Ecto neural progenitor cell (in vitro differentiated cells): ENCODE data around the gene PHAF1.
A peak's percentile ranks its signal among the peaks of the same experiment; 100 is the strongest.

Experiments
- DNase-seq: peaks from one replicate; pipeline ENCODE4 v3.0.0-alpha.2; 2018; ENCODE audit warnings: low spot score

Gene PHAF1

DNA sequence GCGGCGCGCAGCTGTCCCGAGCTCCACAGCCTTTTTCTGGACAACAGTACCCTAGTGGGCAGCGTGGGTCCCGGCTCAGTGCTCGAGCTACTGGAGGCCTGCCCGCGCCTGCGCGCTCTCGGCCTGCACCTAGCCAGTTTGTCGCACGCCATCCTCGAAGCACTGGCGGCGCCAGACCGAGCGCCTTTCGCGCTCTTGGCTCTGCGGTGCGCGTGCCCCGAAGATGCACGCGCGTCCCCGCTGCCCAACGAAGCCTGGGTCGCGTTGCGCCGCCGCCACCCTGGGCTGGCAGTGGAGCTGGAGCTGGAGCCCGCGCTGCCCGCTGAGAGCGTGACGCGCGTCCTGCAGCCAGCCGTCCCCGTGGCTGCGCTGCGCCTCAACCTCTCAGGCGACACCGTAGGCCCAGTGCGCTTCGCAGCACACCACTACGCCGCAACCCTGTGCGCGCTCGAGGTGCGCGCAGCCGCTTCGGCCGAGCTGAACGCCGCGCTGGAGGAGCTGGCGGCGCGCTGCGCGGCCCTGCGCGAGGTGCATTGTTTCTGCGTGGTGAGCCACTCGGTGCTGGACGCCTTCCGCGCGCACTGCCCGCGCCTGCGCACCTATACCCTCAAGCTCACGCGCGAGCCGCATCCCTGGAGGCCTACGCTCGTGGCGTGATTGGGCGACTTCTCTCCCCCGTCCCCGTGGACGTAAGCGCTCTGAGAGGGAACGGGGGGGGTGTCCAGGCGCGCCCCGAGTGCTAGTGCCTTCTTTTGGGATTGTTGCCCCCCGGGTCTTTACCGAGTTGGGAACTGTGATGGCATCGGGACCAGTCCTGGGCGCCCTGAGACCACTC is 53.6 kb downstream of the PHAF1 start:
- DNase-seq = peak; percentile 72

GRCh38 chr16:67163999-67164558 is 54.3 kb downstream of the PHAF1 start:
- no peak for DNase-seq

- DNase-seq = peak; percentile 61
Measured at GRCh38 chr16:67164599-67165061, 54.9 kb downstream of the PHAF1 start, which contains the start of gene HSF4. Gene HSF4, plus strand, starts transcription at chr16:67164745. Its CDS starts 67 bp downstream, at chr16:67164812.

DNA sequence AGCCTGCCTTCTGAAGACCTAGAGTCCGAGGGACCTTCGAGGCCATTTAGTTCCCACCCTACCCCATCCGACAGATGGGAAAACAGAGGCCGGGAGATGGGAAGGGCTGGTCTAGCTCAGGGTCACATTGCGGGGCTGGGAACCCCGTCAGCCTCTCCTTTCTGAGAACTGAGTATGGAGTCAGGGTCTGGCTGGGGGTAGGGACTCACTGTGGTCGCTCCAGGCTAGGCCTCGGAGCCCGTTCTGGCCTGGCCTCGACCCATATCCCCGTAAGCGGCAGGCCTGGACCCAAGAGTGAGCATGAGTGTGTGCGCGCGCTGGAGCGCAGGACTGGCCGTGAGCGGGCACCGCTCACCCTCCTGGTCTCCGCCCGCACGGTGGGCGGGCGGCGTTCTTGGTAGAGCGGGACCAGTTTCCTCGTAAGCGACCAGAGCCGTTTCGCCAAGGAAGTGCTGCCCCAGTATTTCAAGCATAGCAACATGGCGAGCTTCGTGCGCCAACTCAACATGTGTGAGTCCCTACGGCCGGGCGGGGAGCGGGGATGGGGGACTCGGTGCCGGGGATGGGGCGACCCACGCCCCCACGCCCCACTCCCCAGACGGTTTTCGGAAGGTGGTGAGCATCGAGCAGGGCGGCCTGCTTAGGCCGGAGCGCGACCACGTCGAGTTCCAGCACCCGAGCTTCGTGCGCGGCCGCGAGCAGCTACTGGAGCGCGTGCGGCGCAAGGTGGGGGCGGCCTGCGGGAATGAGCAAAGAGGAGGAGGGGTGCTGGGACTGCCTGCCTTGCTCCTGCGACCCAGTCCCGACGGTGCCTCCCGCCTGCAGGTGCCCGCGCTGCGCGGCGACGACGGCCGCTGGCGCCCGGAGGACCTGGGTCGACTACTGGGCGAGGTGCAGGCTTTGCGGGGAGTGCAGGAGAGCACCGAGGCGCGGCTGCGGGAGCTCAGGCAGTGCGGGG is 55.7 kb downstream of the PHAF1 start:
- peak; percentile 60 for DNase-seq

DNA sequence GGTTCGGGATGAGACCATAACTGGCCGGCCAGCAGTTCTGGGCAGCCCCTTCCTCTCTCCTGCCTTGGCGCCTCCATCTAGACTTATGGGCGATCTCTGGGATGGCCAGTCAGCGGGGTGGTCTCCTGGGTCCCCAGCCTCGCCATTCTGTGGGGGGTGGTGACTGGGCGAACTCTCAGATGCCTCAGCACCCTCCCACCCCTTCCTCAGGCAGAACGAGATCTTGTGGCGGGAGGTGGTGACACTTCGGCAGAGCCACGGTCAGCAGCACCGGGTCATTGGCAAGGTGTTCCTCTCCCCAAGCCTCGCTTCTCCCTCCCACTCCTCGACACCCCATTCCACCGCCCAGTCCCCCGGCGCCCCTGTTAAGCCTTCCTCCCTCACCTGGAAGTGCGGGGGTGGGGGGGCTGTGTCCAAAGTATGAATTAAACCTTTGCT is 56.4 kb downstream of the PHAF1 start:
- peak; percentile 48 for DNase-seq

- DNase-seq = no peak
Measured at GRCh38 chr16:67166598-67167168, 56.9 kb downstream of the PHAF1 start.

DNA sequence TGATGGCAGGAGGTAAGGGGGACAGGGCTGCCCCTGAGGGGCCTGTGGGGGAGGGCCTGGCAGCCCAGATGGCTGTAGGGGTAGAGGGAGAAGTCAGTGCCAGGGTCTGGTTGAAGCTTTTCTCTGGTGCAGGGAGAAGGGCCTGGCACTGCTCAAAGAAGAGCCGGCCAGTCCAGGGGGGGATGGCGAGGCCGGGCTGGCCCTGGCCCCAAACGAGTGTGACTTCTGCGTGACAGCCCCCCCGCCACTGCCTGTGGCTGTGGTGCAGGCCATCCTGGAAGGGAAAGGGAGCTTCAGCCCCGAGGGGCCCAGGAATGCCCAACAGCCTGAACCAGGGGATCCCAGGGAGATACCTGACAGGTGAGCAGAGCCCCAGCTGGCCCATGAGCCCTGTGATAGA is 57.8 kb downstream of the PHAF1 start:
- DNase-seq = no peak

DNA sequence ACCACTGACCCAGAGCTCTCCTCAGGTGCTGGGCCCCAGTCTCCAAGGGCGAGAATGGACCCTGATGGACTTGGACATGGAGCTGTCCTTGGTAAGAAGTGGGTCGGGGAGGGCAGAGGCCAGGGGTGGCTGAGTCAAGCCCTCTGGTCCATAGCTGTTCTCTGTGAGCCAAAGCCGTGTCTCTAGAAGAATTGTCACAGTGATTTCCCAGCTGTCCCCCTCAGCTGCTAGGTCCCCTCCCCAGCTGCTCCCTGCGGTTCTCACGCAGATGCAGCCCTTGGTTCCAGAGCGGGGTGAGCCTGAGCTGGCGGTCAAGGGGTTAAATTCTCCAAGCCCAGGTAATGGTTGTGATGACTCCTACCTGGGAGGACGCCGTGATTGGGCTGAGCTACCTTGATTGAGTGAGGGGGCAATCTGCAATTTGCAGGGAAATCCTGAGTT is 59.3 kb downstream of the PHAF1 start:
- DNase-seq = no peak

DNA sequence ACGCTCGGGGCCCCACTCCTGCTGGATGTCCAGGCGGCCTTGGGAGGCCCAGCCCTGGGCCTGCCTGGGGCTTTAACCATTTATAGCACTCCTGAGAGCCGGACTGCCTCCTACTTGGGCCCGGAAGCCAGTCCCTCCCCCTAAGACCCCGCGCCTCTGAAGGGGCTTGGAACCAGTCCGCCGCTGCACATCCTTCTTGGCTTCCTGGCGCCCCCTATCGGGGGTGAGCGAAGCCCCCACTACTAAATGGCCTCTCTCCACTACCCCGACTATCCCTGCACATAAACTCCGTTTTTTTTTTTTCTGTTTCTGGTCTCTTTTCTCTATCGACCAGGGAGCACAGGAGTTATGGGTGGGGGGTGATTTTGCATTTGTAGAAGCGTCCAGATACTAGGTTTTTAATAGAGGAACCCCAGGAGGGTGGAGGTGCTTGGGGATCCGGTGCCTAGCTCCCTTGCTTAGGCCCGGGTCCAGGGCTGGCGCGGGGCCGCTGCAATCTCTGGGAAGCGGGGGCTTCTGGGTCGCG is 60.0 kb downstream of the PHAF1 start:
- DNase-seq = peak; percentile 88

- DNase-seq = peak; percentile 90
Measured at GRCh38 chr16:67170168-67170948, 60.6 kb downstream of the PHAF1 start, which contains the start of gene NOL3. Gene NOL3, plus strand, starts transcription at chr16:67170538.

DNA sequence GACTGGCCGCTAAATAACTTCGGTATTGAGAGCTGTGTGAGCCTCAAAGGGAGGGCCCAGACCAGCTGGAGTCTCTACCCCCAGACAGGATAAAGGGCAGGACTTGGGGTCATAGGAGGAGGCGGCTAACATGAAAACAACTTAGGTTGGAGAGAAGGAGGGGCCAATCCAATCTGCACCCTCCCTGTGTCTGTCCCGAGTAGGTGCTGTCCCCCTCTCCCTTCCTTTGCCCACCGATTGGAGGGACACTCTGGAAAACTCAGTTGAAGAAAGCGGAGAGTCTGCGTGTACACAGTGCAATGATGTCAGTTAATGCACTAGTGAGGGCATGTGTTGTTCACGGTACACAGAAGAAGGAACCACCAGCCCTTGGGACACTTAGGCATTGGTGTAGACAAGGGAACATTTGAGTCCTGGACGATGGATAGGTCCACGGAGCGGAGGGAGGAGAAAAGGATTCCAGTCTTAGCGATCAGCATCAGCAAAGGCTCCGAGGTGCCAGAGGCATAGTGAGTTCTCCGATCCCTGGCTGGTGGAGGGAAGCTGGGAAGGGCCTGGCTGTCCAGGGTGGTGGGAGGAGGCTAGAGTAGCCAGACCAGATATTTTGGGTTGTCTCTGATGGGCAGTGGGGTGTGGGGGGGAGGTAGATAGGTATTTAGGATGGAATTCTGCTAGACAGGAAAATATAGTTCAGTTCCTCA is 61.4 kb downstream of the PHAF1 start:
- DNase-seq = no peak

DNA sequence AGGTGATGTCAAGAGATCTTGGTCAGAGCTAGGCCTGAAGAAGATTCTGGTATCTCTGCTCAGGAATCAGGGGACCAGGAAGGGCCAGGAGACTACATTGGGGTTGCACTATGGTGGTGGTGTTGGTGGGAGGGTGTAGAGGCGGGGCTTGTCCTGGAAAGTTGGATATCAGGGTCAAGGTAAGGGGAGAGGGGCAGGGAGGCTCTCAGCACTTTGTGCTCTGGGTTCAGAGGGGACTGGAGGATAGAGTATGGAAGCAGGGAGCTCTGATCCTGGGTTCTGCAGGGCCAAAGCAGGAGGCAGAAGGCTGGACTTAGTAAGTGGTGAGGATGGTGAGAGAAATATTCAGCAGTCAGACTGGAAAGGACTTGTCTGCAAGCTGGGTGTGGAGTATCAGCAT is 63.6 kb downstream of the PHAF1 start:
- no peak for DNase-seq

DNA sequence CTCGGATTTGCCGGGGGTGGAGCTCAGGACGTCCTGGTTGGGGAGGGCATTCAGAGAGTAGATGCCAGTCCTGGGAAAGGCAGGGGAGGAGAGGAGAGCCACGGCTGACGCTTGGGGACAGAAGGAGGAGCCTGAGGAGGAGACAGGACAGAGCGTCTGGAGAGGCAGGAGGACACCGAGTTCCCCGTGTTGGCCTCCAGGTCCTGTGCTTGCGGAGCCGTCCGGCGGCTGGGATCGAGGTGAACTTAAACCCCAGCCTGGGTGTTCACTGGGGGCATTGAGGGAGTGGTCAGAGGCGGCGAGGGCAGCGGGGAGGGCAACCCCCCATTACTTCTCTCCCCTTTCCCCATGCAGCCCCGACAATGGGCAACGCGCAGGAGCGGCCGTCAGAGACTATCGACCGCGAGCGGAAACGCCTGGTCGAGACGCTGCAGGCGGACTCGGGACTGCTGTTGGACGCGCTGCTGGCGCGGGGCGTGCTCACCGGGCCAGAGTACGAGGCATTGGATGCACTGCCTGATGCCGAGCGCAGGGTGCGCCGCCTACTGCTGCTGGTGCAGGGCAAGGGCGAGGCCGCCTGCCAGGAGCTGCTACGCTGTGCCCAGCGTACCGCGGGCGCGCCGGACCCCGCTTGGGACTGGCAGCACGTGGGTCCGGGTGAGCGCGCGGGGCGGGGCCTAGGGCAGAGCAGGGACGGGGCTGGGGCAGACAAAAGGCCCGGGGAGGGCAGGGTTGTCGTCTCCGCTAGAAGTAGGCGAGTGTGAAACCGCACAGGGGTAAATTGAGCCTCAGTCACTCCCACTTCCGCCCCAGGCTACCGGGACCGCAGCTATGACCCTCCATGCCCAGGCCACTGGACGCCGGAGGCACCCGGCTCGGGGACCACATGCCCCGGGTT is 64.3 kb downstream of the PHAF1 start:
- DNase-seq = peak; percentile 82

DNA sequence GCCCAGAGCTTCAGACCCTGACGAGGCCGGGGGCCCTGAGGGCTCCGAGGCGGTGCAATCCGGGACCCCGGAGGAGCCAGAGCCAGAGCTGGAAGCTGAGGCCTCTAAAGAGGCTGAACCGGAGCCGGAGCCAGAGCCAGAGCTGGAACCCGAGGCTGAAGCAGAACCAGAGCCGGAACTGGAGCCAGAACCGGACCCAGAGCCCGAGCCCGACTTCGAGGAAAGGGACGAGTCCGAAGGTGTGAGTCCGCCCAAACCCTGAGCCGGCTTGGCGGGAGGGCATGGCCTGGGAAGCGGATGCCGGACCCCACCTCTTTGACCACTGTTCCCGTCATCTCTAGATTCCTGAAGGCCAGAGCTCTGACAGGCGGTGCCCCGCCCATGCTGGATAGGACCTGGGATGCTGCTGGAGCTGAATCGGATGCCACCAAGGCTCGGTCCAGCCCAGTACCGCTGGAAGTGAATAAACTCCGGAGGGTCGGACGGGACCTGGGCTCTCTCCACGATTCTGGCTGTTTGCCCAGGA is 65.0 kb downstream of the PHAF1 start:
- no peak for DNase-seq

DNA sequence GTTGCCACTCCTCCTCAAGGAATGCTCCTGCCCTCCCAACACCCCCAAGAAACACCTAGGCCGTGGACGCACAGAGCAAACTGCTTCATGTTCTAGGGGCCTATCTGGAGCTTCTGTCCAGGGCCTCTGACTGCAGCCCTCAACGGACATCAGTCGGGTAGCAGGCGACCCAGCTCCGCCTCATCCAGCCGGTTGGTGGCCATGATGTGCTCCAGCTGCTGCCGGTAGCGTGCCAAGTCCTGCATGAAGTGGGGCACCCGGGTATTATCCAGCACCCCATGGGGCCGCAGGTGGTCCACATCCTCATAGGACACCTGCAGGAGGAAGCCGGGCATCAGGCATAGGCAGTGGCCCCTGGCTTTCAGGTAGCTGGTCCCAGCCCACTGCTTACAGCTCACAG is 66.9 kb downstream of the PHAF1 start:
- DNase-seq = no peak

DNA sequence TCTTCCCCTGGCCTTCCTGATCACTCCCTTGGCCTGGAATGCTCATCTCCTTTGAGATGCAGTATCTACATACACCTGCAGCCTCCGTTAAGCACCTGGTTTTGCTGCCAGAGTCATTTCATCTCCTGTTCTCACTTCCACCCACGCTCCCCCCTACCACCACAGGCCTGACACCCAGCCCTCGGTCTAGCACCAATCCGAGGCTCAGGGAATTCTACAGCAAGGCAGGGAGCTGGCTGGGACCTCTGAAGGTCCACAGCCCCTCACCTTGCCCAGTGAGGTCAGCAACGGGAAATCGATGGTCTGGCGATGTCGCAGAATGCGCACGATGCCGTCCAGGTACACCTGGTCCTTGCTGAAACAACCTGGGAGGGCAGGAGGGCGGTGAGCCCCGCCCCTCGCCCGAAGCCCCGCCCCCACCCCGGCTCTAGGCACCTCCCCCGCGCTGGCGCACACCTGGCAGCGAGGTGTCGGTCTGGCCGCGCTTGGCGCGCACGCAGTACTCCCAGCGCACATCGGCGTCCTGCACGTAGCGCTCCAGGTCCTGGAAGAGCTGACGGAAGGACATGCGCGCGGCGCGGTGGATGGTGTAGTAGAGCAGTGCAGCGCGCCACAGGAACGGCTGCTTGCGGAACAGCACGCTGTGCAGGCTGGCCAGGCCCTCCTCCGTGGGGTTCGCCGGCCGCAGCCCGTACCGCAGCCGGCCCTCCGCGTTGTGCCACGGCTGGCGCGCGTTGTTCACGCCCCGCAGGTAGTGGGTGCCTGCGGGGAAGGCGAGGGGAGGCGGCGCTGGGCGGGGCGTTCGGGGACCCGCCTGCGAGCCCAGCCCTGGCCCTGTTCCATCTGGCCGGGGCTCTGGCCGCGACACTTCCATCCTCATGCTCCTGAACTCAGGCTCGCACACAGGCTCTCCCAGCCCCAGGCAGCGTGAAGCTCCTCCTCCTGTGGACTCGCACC is 68.3 kb downstream of the PHAF1 start:
- peak; percentile 76 for DNase-seq

DNA sequence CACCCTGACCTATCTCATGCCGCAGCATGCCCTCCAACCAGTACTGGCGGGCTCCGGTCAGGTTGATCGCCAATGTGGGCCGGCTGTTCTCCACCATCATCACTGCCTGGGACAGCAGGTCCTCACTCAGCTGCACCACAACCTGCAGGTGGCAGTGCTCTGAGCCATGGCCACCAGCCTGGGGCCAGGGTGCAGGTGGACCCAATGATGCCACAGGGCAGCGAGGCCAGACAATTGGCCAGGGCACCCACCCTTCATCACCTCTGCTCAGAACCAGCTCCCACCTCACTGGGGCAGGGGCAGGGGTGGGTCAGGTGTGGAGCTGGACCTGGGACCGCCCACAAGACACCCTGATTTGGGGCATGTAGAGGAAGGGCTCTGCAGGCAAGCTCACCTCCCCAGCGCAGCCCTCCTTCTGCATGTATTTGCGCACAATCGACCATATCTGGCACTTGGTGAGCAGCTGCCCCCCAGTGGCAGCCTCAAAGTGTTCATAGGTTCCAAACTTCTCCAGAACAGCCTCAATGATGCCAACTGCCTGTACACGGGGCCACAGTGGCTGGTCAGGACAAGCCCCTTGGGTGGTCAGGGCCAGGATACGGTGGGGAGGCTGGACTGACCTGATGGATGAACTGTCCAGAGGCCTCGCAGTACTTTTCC is 69.8 kb downstream of the PHAF1 start:
- no peak for DNase-seq
